GM12878 (cell line): ENCODE measurements around the gene C1QTNF8. TPM values are rescaled to one million over a fixed set of nuclear protein-coding genes. Genes with fewer than 3 reads are reported as not detected.

Experiments used
- ATAC-seq: fragments of 200-7000 bp; cut with Tn5 transposase; 3 replicates; pipeline ENCODE4 v1.9.1; 2020; ENCODE audit warnings: mild to moderate bottlenecking, moderate library complexity
- BruUV-seq: library from RNA; stranded (reverse); fragments of 400-500 nt; replicated peaks from 2 replicates; lab custom pipeline; 2021; lab: Mats Ljungman, UMichigan
- CTCF ChIA-PET: fragments of 300-600 bp; sonication (Branson Sonifier 250); formaldehyde crosslinking; extraction: SDS; loops from one replicate; lab custom pipeline; 2021; ENCODE audit warnings: inconsistent platforms; lab: Yijun Ruan, JAX
- POLR2A ChIA-PET: fragments of 350-600 bp; formaldehyde crosslinking; extraction: SDS; loops from one replicate; lab custom pipeline; 2021; ENCODE audit warnings: inconsistent platforms; lab: Charles Lee
- RAD21 ChIA-PET: fragments of 300-600 bp; sonication (Branson Sonifier 250); formaldehyde crosslinking; loops from one replicate; lab custom pipeline; 2023; ENCODE audit warnings: antibody characterized with exemption; ENCODE audit not compliant: unreplicated experiment; lab: Charles Lee
- SMC1A ChIA-PET: fragments of 300-600 bp; sonication (Branson Sonifier 250); formaldehyde crosslinking; loops from one replicate; lab custom pipeline; 2023; ENCODE audit not compliant: unreplicated experiment, uncharacterized antibody; lab: Charles Lee
- DNase-seq: peaks from one replicate; pipeline ENCODE4 v3.0.0-alpha.2; 2011; ENCODE audit warnings: low read depth, low spot score
- FAIRE-seq: peaks from 3 replicates; lab custom pipeline; 2011; peaks lifted over from hg19 to GRCh38; lab: Jason Lieb, UNC
- H2AFZ ChIP-seq: 2 replicates; pipeline ENCODE4 v1.6.0; 2011; ENCODE audit warnings: low read depth, low read length, control low read depth; ENCODE audit not compliant: control insufficient read depth
- H3K27ac ChIP-seq: 2 replicates; pipeline ENCODE4 v1.5.1; 2011; ENCODE audit warnings: control low read depth; ENCODE audit not compliant: control insufficient read depth, insufficient read depth
- H3K27me3 ChIP-seq, 2 experiments: replicated peaks in 1 of 2; 2 replicates each; pipeline versions ENCODE4 v1.6.0 to v1.6.1; 2011; ENCODE audit warnings: low read length in 1 of 2; ENCODE audit not compliant: control insufficient read depth in 2 of 2, insufficient read depth in 2 of 2
- H3K36me3 ChIP-seq, 2 experiments: 2 replicates each; pipeline ENCODE4 v1.5.1; 2011; ENCODE audit warnings: low read length in 1 of 2; ENCODE audit not compliant: control insufficient read depth in 2 of 2, insufficient read depth in 2 of 2
- H3K4me1 ChIP-seq: 2 replicates; pipeline ENCODE4 v1.6.1; 2011; ENCODE audit warnings: mild to moderate bottlenecking, low read length, moderate library complexity, mixed read lengths; ENCODE audit not compliant: control insufficient read depth, insufficient read depth
- H3K4me2 ChIP-seq: 2 replicates; pipeline ENCODE4 v1.6.0; 2011; ENCODE audit warnings: control low read depth; ENCODE audit not compliant: control insufficient read depth, insufficient read depth
- H3K4me3 ChIP-seq: fragments of 200-600 bp; sonication (generic); 2 replicates; pipeline ENCODE4 v1.5.1; 2016
- H3K79me2 ChIP-seq: 2 replicates; pipeline ENCODE4 v1.6.0; 2011; ENCODE audit warnings: low read length; ENCODE audit not compliant: control insufficient read depth, insufficient read depth
- H3K9ac ChIP-seq: 2 replicates; pipeline ENCODE4 v1.8.0; 2011; ENCODE audit warnings: low read length, control low read depth, mixed read lengths; ENCODE audit not compliant: control insufficient read depth, insufficient read depth
- H3K9me3 ChIP-seq: replicated peaks from 3 replicates; pipeline ENCODE4 v1.5.1; 2011; ENCODE audit warnings: mild to moderate bottlenecking, low read length; ENCODE audit not compliant: control insufficient read depth, insufficient read depth
- H4K20me1 ChIP-seq: 2 replicates; pipeline ENCODE4 v1.6.0; 2011; ENCODE audit not compliant: control insufficient read depth, insufficient read depth
- BCL3 ChIP-seq: IDR thresholded peaks from 2 replicates; pipeline ENCODE4 v1.6.1; 2011; ENCODE audit warnings: borderline replicate concordance, low read depth, mild to moderate bottlenecking, moderate library complexity, low read length; ENCODE audit not compliant: insufficient read depth, poor library complexity, severe bottlenecking
- BMI1 ChIP-seq: fragments of 450-650 bp; IDR thresholded peaks from 2 replicates; pipeline ENCODE4 v1.6.1; 2016; ENCODE audit warnings: mild to moderate bottlenecking, moderate library complexity, borderline replicate concordance
- CHD2 ChIP-seq: IDR thresholded peaks from 2 replicates; pipeline ENCODE4 v1.6.1; 2011; ENCODE audit warnings: low read depth, low read length, improper control_type of control experiment, borderline replicate concordance
- ELK1 ChIP-seq: IDR thresholded peaks from 2 replicates; pipeline ENCODE4 v1.6.1; 2012; ENCODE audit warnings: low read depth, low read length, improper control_type of control experiment
- EZH2 ChIP-seq: IDR thresholded peaks from 2 replicates; pipeline ENCODE4 v1.6.1; 2012; ENCODE audit warnings: low read depth, mild to moderate bottlenecking, control low read depth, inconsistent platforms, low read length, borderline replicate concordance; ENCODE audit not compliant: control insufficient read depth
- JUNB ChIP-seq: IDR thresholded peaks from 2 replicates; pipeline ENCODE4 v1.6.1; 2016; ENCODE audit warnings: antibody characterized with exemption, mild to moderate bottlenecking
- MTA3 ChIP-seq: IDR thresholded peaks from 2 replicates; pipeline ENCODE4 v1.6.1; 2012; ENCODE audit warnings: low read length, inconsistent platforms, borderline replicate concordance
- PAX5 ChIP-seq: IDR thresholded peaks from 2 replicates; pipeline ENCODE4 v1.6.1; 2011; ENCODE audit warnings: low read depth, low read length, borderline replicate concordance
- SIN3A ChIP-seq: IDR thresholded peaks from 2 replicates; pipeline ENCODE4 v1.6.1; 2012; ENCODE audit warnings: low read depth, low read length, improper control_type of control experiment
- TARDBP ChIP-seq: IDR thresholded peaks from 2 replicates; pipeline ENCODE4 v1.6.1; 2016; ENCODE audit warnings: borderline replicate concordance
- WGBS: methylation state at CpG from one replicate; pipeline ENCODE4 v1.1.6; 2016; ENCODE audit warnings: low lambda C conversion rate; ENCODE audit not compliant: insufficient replicate concordance, insufficient coverage; ENCODE audit errors: missing lambda C conversion rate; 5-methylcytosine and 5-hydroxymethylcytosine counted together
- in situ Hi-C: fragments of 300-500 bp; cut with MboI; formaldehyde crosslinking; loops from 9 replicates; pipeline ENCODE4 v1.14.3; 2018; ENCODE audit warnings: mixed read lengths
- intact Hi-C: fragments of 100-400 bp; cut with micrococcal nuclease; formaldehyde crosslinking; loops from one replicate; pipeline ENCODE4 v1.14.2; 2022; ENCODE audit not compliant: unreplicated experiment
- polyA plus RNA-seq, 11 experiments: library from polyadenylated mRNA; depleted of rRNA in 4 of 11; unstranded in 6 of 11; stranded (reverse) in 5 of 11; fragments of >200 nt; fragmentation: Nextera tagmentation in 4 of 11; fragmentation: Illumina TruSeq in 1 of 11; extraction: Ambion mirVana in 4 of 11; extraction: Trizol in 1 of 11; gene quantifications; 1 replicate in 1 of 11; 2 replicates in 10 of 11; pipeline versions ENCODE4 v1.2.1 to v1.2.3, GENCODE V29; 2011 to 2016; ENCODE audit warnings: inconsistent platforms in 2 of 11, missing spikeins in 2 of 11, low read depth in 1 of 11
- total RNA-seq, 4 experiments: library from RNA; depleted of rRNA in 3 of 4; stranded (reverse); fragments of >200 nt in 3 of 4; fragmentation: Illumina TruSeq in 1 of 4; extraction: Trizol in 1 of 4; gene quantifications; 2 replicates each; pipeline versions ENCODE4 v1.2.1 to v1.2.3, GENCODE V29; 2013 to 2021

The C1QTNF8 gene
- total and polyA plus RNA-seq, 10 of the 15 experiments (the other 5 are each of a cell fraction or from before 2014, with no cell fraction given): not detected

- H3K4me3 ChIP-seq: no peak overlapping the region
- no peaks in the 10 kb centered on the region for H3K27me3 ChIP-seq
- TF ChIP-seq BCL3 (no peak), SIN3A (no peak), TARDBP (no peak), PAX5 (no peak), BMI1 (no peak), CHD2 (no peak), ELK1 (no peak), MTA3 (no peak), EZH2 (no peak), JUNB (no peak)
- intact Hi-C loops: no loop called here
- POLR2A ChIA-PET: no interaction called here
- 45% methylated on average over 22 of the region's 27 CpGs for WGBS
- no TSS peak for BruUV-seq
- no peak for DNase-seq
- H3K9me3 ChIP-seq: no peaks in the 10 kb centered on the region
- no peak for FAIRE-seq
- in situ Hi-C loops: no loop called here
- no peak overlapping the region for H3K9ac ChIP-seq
- RAD21 ChIA-PET: no interaction called here
- no peak overlapping the region for H3K4me2 ChIP-seq
- no peaks in the 10 kb centered on the region for H3K4me1 ChIP-seq
- H3K79me2 ChIP-seq: no peaks in the 10 kb centered on the region
- no peaks in the 10 kb centered on the region for H3K36me3 ChIP-seq
- no peak overlapping the region for H2AFZ ChIP-seq
- CTCF ChIA-PET: no interaction called here
- no peak overlapping the region for H3K27ac ChIP-seq
- SMC1A ChIA-PET: no interaction called here
- no peak for ATAC-seq
- no peaks in the 10 kb centered on the region for H4K20me1 ChIP-seq
Observed at GRCh38 chr16:1090620-1091587, 5.1 kb downstream of the C1QTNF8 start.
